Panc1 (cell line): Measurements from ENCODE around the gene DHPS. TPM values are rescaled to one million over a fixed set of nuclear protein-coding genes. Genes with fewer than 3 reads are reported as not detected.

Experiments used
- ATAC-seq: fragments of 200-7000 bp; cut with Tn5 transposase; 2 replicates; pipeline ENCODE4 v1.9.1; 2020; ENCODE audit warnings: mild to moderate bottlenecking, moderate library complexity
- BruUV-seq: library from RNA; stranded (reverse); fragments of 400-500 nt; replicated peaks from 2 replicates; lab custom pipeline; 2021; lab: Mats Ljungman, UMichigan
- CTCF ChIA-PET: fragments of 300-600 bp; sonication (Branson Sonifier 250); formaldehyde crosslinking; loops from one replicate; lab custom pipeline; 2022; ENCODE audit warnings: antibody characterized with exemption; lab: Charles Lee
- POLR2A ChIA-PET: fragments of 300-600 bp; sonication (Branson Sonifier 250); formaldehyde crosslinking; loops from one replicate; lab custom pipeline; 2022; ENCODE audit warnings: antibody characterized with exemption; lab: Charles Lee
- DNase-seq: peaks from one replicate; pipeline ENCODE4 v3.0.0-alpha.2; 2010; ENCODE audit warnings: low read depth, low spot score
- H3K27ac ChIP-seq: 2 replicates; pipeline ENCODE4 v1.5.1; 2011; ENCODE audit warnings: mild to moderate bottlenecking, low read length, inconsistent platforms
- H3K27me3 ChIP-seq: fragments of 200-500 bp; sonication (Bioruptor generic); 2 replicates; pipeline ENCODE4 v1.6.0; 2014; ENCODE audit warnings: low read length, inconsistent platforms; ENCODE audit not compliant: control insufficient read depth, insufficient read depth
- H3K36me3 ChIP-seq: fragments of 200-500 bp; sonication (Bioruptor generic); 2 replicates; pipeline ENCODE4 v1.5.1; 2014; ENCODE audit warnings: inconsistent platforms, mild to moderate bottlenecking, low read length, moderate library complexity; ENCODE audit not compliant: control insufficient read depth, insufficient read depth
- H3K4me1 ChIP-seq: 2 replicates; pipeline ENCODE4 v1.5.1; 2011; ENCODE audit warnings: inconsistent platforms, mild to moderate bottlenecking, low read length, moderate library complexity; ENCODE audit not compliant: control insufficient read depth, insufficient read depth
- H3K4me3 ChIP-seq, 2 experiments: 2 replicates each; pipeline ENCODE4 v1.5.1; 2011 to 2012; ENCODE audit warnings: low read depth in 2 of 2, low read length in 2 of 2, mild to moderate bottlenecking in 2 of 2, inconsistent platforms in 1 of 2, moderate library complexity in 1 of 2
- H3K9me3 ChIP-seq: fragments of 200-500 bp; sonication (Bioruptor generic); 2 replicates; pipeline ENCODE4 v1.5.1; 2014; ENCODE audit warnings: low read depth, mild to moderate bottlenecking, inconsistent platforms, low read length, moderate library complexity; ENCODE audit not compliant: control insufficient read depth, insufficient read depth
- CTCF ChIP-seq: fragments of 450-650 bp; IDR thresholded peaks from 2 replicates; pipeline ENCODE4 v1.5.1; 2017; ENCODE audit warnings: mild to moderate bottlenecking
- POLR2AphosphoS5 ChIP-seq: IDR thresholded peaks from 2 replicates; pipeline ENCODE4 v1.6.1; 2012; ENCODE audit warnings: mild to moderate bottlenecking, low read depth, low read length, moderate library complexity
- REST ChIP-seq, 2 experiments: IDR thresholded peaks; 2 replicates each; pipeline ENCODE4 v1.6.1; 2011 to 2012; ENCODE audit warnings: low read depth in 2 of 2, control low read depth in 1 of 2, low read length in 1 of 2, mild to moderate bottlenecking in 1 of 2, moderate library complexity in 1 of 2; ENCODE audit not compliant: insufficient read depth in 1 of 2
- SIN3A ChIP-seq: IDR thresholded peaks from 2 replicates; pipeline ENCODE4 v1.6.1; 2012; ENCODE audit warnings: low read depth, mild to moderate bottlenecking, low read length, moderate library complexity, borderline replicate concordance; ENCODE audit not compliant: insufficient read depth
- TCF7L2 ChIP-seq: IDR thresholded peaks from 2 replicates; pipeline ENCODE4 v1.6.1; 2011; ENCODE audit warnings: mild to moderate bottlenecking, low read depth, low read length, inconsistent platforms
- in situ Hi-C: cut with HindIII; loops from 2 replicates; pipeline ENCODE4 v1.10.0; 2016; ENCODE audit warnings: low sequenced_read_pairs, low pct_unique_long_range_greater_than_20kb
- intact Hi-C: fragments of 100-400 bp; cut with micrococcal nuclease; formaldehyde crosslinking; loops from one replicate; pipeline ENCODE4 v1.10.0; 2022; ENCODE audit not compliant: unreplicated experiment
- total RNA-seq: library from RNA; stranded (reverse); gene quantifications from one replicate; pipeline ENCODE4 v1.2.1, GENCODE V29; 2021; ENCODE audit not compliant: unreplicated experiment

The DHPS gene
- total RNA-seq, 1 experiment from 2014 or later, result 76.9 TPM

- BruUV-seq, result no TSS peak
- Histone ChIP-seq H3K27me3 (no peaks in the 10 kb centered on the region), H3K27ac (peak overlapping the region; percentile 98), H3K36me3 (peaks cover 3% of the 10 kb centered on the region; the same call in 1 of the 2 replicates), H3K4me1 (peaks cover 3% of the 10 kb centered on the region), H3K4me3 (peak overlapping the region; percentile 87 to 93), H3K9me3 (no peaks in the 10 kb centered on the region)
- DNase-seq (no peak), ATAC-seq (no peak)
- ChIA-PET POLR2A (no interaction called here), CTCF (no interaction called here)
- intact Hi-C loops, result no loop called here
- in situ Hi-C loops, result no loop called here
- TF ChIP-seq POLR2AphosphoS5, result no peak
- no peak for TF ChIP-seq SIN3A
- no peak for TF ChIP-seq CTCF
- TF ChIP-seq REST (IDR thresholded peaks at IDR 0.05; ENCODE audit: insufficient read depth in 1 of 2, low read depth in 2 of 2, low read length in 1 of 2), result no peak
- no peak for TF ChIP-seq TCF7L2
Measured at GRCh38 chr19:12668346-12668745, 13.3 kb downstream of the DHPS start.

- H3K9me3 ChIP-seq, result no peaks in the 10 kb centered on the region
- H3K4me1 ChIP-seq, result peaks cover 3% of the 10 kb centered on the region
- ChIA-PET CTCF (no interaction called here), POLR2A (no interaction called here)
- TF ChIP-seq POLR2AphosphoS5 (no peak), TCF7L2 (no peak), CTCF (no peak), SIN3A (no peak)
- H3K27me3 ChIP-seq, result no peaks in the 10 kb centered on the region
- BruUV-seq, result no TSS peak
- H3K36me3 ChIP-seq, result peaks cover 3% of the 10 kb centered on the region; the same call in 1 of the 2 replicates
- in situ Hi-C loops, result no loop called here
- intact Hi-C loops, result no loop called here
- H3K4me3 ChIP-seq, result peak overlapping the region in 1 of 2 experiments; percentile 93; a peak in 2 of 4 replicates
- DNase-seq (no peak), ATAC-seq (no peak)
- no peak overlapping the region for H3K27ac ChIP-seq
Measured at GRCh38 chr19:12667731-12668302, 13.9 kb downstream of the DHPS start.
